HG03039 (cell line): ENCODE data around the gene AP1S1.
A peak's percentile ranks its signal among the peaks of the same experiment; 100 is the strongest.
"Not testable (repeated sequence)": the region's sequence is repeated elsewhere in the genome, so short reads cannot be mapped to it uniquely, and the experiment has no call there.

Experiments
- ATAC-seq: cut with Tn5 transposase; IDR thresholded peaks from one replicate; pipeline ENCODE4 v1.9.1; 2021; ENCODE audit warnings: mild to moderate bottlenecking, moderate library complexity; ENCODE audit not compliant: unreplicated experiment

Gene AP1S1

GRCh38 chr7:101153969-101154692 is at the start of gene AP1S1:
TSS of gene AP1S1 (plus strand) at chr7:101154476. CDS start at chr7:101154515, 39 bp downstream.
- ATAC-seq: peak; percentile 63

GRCh38 chr7:101104799-101105198 is 49.5 kb upstream of the AP1S1 start:
- no peak for ATAC-seq

DNA sequence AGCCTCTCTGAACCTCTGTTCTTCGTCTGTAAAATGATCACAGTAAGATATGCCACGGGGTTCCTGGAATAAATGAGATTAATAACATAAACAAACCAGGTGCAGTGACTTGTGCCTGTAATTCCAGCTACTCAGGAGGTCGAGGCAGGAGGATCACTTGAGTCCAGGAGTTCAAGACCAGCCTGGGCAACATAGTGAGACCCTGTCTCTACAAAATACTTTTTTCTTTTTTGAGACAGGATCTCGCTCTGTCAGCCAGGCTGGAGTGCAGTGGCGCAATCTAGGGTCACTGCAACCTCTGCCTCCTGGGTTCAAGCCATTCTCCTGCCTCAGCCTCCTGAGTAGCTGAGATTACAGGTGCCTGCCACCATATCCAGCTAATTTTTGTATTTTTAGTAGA is 49.0 kb upstream of the AP1S1 start:
- ATAC-seq: not testable (repeated sequence)

GRCh38 chr7:101106386-101106785 is 47.9 kb upstream of the AP1S1 start:
- ATAC-seq: no peak

DNA sequence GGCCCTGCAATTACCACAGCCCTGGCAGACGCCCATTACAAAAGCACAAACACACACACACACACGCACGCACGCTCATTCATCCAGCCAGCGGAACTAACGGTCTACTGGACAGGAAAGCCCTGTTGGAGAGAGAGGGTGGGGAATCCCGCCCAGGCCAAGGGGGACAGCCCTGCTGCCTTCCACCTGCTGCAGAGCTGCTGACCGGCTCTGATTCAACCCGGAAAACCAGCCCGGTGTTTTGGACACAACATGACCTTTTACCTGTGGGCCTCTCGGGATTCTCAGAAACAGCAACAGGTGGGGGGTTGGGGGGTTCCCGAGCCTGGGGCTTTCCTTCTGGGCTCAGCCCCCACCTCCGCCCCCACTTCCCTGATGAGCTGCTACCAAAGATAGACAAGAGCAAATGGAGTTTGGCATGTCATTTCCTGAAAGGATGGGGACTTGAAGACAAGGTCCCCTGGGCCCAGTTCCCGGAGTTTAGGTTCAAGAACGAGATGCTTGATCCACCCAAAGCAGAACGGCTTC is 45.9 kb upstream of the AP1S1 start:
- no peak for ATAC-seq

DNA sequence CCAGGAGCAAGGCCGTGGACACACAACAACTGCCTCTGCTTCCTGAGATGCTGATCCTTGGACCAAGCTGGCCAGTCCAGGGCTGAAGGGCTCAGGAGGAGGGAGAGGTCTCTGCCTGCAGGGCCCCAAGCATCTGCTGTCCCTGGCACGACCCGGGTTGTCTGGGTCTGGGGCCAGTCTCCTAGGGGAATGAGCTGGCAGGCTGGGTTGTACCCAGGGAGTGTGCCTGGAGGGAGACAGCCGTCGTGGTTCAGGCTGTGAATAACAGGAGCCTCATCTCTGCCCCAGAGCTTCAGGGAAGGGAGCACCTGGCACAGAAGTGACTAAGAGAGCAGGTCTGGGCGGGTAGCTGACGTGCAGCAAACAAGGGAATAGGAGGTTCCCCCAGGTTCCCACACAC is 45.3 kb upstream of the AP1S1 start:
- ATAC-seq: no peak

DNA sequence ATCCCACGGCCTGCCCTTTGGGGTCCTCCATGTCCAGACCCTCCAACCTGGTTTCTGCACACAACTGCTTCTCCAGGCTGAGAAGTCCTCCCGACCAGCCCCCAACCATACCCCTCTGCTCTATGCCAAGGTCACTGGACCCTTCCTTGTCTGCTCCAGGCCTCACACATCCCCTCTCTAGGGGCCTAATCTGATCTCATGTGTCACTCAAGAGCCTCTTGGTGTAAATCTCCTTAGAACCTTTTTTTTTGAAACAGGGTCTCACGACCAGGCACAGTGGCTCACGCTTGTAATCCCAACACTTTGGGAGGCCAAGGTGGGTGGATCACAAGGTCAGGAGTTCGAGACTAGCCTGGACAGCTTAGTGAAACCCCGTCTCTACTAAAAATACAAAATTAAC is 44.9 kb upstream of the AP1S1 start:
- no peak for ATAC-seq

GRCh38 chr7:101111261-101111660 is 43.0 kb upstream of the AP1S1 start:
- ATAC-seq: no peak

- no peak for ATAC-seq
These were observed 42.0 kb upstream of the AP1S1 start for GRCh38 chr7:101112233-101112632.

- ATAC-seq: not testable (repeated sequence)
These were observed 41.1 kb upstream of the AP1S1 start for GRCh38 chr7:101113140-101113539.

GRCh38 chr7:101113836-101114235 is 40.4 kb upstream of the AP1S1 start:
- no peak for ATAC-seq

GRCh38 chr7:101114492-101114891 is 39.8 kb upstream of the AP1S1 start:
- ATAC-seq: no peak

GRCh38 chr7:101115215-101115614 is 39.1 kb upstream of the AP1S1 start:
- no peak for ATAC-seq

DNA sequence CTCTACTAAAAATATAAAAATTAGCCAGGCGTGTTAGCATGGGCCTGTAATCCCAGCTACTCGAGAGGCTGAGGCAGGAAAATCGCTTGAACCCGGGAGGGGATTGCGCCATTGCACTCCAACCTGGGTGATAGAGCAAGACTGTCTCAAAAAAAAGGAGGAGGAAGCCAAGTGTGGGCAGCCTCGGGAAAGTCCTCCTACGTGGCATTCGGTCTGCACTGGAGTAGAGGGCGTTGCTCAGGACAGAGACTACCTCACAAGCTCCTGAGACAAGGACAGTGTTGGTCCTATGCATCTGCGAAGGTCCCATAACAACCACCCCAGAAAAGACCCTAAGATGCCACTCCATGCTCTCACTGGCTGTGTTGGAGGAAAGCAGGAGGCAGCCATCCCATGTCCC is 37.4 kb upstream of the AP1S1 start:
- ATAC-seq: no peak

GRCh38 chr7:101118856-101119255 is 35.4 kb upstream of the AP1S1 start:
- no peak for ATAC-seq

GRCh38 chr7:101119876-101120275 is 34.4 kb upstream of the AP1S1 start:
- no peak for ATAC-seq

DNA sequence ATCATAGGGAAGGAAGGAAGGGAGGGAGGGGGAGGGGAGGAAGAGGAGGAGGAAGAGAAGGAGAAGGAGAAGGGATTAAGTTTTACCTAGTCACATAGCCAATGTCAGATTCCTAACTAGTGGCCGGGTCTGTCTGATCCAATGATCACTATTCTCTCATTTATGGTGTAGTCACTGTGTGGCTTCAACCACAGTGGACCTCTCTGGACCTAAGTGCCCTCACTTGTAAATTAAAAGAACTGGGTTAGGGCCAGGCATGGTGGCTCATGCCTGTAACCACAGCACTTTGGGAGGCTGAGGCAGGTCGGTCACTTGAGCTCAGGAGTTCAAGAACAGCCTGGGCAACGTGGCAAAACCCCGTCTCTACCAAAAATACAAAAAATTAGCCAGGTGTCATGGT is 34.0 kb upstream of the AP1S1 start:
- ATAC-seq: no peak

DNA sequence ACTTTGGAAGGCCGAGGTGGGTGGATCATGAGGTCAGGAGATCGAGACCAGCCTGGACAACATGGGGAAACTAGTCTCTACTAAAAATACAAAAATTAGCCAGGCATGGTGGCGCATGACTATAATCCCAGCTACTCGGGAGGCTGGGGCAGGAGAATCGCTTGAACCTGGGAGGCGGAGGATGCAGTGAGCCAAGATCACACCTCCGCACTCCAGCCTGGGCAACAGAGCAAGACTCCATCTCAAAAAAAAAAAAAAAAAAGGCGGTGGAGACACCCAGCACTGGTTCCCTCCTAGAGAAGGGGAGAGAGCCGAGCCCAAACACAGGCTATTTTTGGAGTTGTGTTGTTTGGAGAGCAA is 32.7 kb upstream of the AP1S1 start:
- ATAC-seq: not testable (repeated sequence)

- no peak for ATAC-seq
These were observed 32.0 kb upstream of the AP1S1 start for GRCh38 chr7:101121991-101122932.

DNA sequence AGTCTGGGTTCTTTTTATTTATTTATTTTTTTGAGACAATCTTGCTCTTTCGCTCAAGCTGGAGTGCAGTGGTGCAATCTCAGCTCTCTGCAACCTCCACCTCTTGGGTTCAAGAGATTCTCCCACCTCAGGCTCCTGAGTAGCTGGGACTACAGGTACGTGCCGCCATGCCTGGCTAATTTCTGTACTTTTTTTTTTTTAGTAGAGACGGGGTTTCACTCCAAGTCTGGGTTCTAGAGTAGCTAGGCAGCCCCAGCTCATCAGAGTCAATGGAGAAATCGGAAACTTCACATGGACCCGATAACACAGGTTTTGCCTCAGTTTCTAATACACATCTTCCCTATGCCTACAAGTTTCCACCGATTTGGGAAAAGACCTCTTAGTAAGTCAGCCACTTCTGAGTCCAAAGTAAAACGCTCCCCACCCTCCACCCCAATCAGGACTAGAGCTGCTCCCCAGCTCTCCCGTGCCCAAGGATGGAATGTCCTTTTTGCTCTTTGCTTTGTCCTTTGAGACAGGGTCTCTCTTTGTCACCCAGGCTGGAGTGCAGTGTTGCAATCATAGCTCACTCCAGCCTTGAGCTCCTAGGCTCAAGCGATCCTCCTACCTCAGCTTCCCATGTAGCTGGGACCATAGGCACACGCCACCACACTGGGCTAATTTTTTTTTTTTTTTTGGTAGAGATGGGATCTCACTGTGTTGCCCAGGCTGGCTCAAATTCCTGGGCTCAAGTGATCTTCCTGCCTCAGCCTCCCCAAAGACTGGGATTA is 31.2 kb upstream of the AP1S1 start:
- ATAC-seq: no peak

- no peak for ATAC-seq
These were observed 30.6 kb upstream of the AP1S1 start for GRCh38 chr7:101123703-101124068.
